ENCODE data around the gene SEC23A.
"Not testable (repeated sequence)": the region's sequence is repeated elsewhere in the genome, so short reads cannot be mapped to it uniquely, and the experiment has no call there.

The SEC23A gene

DNA sequence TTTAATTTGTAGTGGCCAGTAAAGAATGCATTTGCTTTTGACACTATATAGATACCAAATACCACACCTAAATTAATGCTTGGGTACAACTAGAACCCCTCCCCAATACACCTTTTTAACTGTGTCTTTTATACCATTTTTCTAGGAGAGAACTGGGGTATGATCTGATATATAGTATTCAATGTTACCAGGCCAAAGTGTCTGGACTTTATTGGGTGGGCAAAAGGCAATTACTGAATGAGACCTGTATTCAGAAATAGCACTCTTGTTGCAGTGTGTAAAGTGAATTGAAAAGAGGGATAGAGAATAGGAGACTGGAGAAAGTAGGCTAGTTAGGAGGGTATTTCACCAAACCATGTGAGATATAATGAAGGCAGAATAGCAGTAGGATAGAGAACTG, 74.4 kb downstream of the SEC23A start:
- no peak for DNase-seq

DNA sequence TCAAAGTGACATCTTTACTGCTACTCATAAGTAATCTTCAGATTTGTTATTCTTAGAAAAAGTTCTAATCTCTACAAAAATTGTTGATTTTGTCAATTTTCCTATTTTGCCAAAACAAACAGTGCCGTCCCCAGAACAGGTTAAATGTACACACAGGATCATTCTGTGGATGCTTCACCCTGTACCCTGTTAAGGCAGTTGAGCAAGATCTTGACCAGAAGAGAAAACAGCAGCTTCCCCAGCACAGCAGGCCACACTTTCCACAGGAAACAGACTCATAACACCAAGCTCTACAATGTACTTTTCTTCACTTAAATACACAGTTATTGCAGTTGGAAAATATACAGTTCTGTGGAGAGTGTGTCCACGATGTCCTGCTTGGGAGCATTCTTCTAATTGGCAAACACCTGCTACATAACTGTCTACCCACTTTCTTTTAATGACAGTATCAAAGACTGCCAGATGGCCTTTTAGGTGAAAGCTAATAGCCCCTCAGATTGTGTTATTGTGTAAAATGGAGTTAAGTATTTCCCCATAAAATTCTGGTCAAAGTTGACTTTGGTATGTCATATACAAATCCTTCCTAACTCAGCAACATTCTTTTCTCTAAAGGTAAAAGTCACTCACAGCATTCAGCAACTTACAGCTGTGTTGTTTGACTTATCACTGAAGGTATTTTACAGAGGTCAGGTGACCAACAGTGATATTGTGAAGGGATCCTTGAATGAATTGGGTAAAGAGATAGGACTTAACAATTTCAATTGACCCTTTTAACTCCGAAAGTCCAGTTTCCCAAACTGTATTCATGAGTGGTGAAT, 77.0 kb downstream of the SEC23A start:
- DNase-seq: no peak

DNA sequence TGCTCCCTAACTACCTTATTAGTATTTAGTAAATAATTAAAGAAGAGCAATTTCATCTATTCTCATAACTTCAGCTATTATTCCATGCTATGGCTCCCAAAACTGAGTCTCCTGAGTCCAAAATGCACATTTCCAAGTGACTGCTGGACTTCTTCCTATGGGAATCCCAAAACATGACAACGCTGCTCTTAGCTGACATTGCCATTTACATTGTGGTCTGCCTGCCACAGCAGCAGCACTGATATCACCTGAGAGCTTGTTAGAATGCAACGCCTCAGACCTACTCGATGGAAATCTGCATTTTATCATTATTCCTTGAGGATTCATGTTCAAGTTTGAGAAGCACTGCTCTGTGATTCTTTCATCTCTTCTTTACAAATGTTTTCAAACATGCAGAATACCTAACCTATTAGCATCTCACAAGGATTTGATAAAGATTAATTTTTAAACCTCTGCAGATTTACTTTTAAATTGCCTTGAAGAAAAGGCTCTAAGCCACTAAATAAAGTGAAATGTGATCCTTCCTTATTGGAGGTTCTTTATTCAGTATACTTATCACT, 77.7 kb downstream of the SEC23A start:
- DNase-seq: no peak

DNA sequence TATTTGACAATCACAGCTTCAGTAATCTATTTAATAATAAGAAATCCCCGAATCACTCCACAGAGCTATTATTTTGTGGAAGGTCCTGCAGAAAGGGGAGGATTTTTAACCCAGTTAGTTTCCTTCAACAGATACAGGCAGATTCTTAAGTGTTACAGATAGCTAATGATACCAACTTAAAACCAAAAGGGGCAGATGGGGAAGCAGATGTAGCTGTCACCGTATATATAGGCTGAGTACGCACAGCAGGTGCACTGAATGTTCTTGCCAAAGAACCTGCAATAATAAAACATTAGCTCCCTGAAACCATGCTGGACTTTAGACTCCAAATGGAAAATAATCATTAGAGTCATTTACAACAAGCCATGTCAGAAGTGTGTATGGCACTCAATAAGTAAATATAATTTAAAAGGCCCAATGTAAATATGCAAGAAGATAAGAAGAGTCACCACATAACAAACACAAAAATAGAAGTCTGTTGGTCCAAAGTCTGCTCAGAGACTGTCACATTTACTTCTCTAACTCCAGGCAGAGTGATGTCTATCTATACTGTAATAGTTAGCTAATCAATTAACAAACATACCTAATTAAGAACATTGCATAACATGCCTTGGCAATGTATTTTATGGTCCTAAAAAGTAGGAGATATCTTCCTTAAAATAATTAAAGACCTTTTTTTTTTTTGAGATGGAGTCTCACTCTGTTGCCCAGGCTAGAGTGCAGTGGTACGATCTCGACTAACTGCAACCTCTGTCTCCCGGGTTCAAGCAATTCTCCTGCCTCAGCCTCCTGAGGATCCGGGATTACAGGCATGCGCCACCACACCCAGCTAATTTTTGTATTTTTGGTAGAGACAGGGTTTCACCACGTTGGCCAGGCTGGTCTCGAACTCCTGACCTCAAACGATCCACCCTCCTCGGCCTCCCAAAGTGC, 78.8 kb downstream of the SEC23A start:
- DNase-seq: no peak

DNA sequence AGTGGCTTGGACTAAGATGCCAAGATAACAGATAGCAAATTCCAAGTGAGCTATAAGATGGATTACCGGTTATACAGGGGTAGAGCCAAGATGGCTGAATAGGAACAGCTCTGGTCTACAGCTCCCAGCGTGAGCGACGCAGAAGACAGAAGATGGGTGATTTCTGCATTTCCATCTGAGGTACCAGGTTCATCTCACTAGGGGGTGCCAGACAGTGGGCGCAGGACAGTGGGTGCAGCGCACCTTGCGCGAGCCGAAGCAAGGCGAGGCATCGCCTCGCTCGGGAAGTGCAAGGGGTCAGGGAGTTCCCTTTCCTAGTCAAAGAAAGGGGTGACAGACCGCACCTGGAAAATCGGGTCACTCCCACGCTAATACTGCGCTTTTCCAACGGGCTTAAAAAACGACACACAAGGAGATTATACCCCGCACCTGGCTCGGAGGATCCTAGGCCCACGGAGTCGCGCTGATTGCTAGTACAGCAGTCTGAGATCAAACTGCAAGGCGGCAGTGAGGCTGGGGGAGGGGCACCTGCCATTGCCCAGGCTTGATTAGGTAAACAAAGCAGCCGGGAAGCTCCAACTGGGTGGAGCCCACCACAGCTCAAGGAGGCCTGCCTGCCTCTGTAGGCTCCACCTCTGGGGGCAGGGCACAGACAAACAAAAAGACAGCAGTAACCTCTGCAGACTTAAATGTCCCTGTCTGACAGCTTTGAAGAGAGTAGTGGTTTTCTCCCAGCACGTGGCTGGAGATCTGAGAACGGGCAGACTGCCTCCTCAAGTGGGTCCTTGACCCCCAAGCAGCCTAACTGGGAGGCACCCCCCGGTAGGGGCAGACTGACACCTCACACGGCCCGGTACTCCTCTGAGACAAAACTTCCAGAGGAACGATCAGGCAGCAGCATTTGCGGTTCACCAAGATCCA, 85.7 kb downstream of the SEC23A start:
- not testable (repeated sequence) for DNase-seq

DNA sequence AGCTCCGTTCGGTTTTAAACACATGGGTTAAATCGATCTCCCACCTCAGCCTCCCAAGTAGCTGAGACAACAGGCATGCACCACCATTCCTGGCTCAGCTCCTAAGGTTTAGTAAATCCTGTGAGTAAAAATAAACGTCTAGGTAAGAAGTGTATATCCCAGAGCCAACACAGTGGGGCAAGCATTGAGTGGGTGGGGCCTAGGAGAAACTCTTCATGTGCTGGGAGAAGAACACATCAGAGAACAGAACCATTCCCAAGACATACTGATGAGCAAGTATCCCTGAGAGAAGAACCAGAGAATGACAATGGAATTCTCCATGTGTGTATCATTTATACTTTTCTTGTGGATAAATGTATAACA, 86.3 kb downstream of the SEC23A start:
- no peak for DNase-seq

DNA sequence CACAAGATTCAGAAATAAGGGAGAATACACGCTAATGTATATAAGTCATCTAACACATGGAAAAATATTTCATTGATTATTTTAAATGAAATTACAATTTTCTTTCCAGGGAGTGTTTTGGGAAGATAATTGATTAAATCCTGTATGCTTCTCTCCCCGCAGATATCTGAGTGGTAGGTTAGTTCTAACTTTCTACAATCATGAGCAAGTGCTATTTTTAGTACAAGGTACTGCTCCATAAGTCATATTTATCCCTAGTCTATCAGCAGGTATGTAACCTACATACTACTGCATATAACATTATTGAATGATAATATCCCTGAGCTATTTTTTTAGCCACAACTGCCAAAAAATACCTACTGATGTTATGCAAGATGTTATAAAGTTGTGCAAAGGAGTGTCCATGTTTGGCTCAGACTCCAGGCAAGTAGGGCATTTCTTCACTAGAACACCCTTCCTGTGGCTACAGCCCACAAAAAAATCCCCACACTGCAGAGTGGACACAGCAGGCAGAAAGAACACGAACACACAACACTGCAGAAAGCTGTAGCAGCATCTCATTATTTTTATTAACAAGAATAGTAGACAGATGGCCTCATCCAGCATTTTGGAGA, 87.0 kb downstream of the SEC23A start:
- DNase-seq: no peak

DNA sequence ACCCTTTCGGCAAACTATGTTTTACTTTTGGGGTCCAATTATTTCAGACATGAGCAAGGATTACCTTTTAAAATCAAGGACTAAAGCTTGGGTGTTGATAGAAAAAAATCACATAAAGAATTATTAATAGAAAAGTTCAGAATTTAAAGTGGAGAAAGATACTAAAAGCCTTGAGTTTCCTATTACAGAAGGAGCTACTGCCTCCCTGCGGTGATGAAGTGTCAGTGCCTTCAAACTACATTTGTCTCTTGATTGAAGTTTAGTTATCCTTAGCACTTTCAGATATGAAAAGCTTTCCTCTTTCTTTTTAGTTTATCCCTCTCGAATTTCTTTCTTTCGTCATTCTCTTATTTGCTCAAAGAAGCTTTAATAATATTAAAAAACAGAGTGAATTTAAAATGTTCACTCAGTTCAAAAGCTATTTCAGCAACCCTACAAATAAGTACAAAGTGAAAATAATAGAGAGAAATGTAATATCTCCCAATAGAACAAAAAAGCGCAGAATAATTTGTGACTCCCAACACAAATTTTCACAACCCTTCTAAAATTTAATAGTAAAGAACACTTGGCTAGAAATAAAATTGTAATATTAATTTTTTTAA, 87.6 kb downstream of the SEC23A start:
- no peak for DNase-seq

DNA sequence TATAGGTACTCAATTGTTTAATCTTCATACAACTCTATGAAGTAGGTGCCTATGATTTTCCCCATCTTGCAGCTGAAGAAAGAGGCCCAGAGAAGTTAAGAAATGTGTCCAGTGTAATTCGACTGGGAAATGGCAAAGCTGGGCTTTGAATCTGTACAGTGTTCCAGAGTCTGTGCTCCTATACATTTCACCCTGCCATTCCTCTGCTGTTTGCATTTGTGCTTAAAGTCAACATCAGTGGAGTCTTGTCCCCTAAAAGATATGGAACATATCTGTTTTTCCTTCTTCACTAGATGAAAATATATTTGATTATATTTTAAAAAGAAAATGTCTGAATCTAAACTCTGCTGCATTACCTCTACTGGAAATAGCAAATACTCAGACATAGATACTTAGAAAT, 88.6 kb downstream of the SEC23A start:
- no peak for DNase-seq

DNA sequence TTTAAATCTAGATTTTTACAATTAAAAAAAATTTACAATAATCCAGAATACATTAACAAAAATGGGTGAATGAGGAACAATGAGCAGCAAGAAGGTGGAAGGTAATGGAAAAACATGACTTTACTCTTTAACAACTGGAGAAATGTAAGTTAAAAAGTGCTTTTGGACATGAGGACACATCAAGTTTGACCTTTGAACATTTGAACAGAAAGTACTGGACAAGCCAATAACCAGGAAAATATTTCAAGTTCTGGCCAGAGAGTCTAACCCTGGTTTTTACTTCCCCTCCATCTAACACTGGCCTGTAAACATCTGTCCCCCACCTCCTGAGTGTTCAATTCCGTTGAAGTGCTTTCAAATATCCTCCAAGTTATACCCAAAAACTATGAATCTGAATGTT, 94.1 kb downstream of the SEC23A start:
- not testable (repeated sequence) for DNase-seq

DNA sequence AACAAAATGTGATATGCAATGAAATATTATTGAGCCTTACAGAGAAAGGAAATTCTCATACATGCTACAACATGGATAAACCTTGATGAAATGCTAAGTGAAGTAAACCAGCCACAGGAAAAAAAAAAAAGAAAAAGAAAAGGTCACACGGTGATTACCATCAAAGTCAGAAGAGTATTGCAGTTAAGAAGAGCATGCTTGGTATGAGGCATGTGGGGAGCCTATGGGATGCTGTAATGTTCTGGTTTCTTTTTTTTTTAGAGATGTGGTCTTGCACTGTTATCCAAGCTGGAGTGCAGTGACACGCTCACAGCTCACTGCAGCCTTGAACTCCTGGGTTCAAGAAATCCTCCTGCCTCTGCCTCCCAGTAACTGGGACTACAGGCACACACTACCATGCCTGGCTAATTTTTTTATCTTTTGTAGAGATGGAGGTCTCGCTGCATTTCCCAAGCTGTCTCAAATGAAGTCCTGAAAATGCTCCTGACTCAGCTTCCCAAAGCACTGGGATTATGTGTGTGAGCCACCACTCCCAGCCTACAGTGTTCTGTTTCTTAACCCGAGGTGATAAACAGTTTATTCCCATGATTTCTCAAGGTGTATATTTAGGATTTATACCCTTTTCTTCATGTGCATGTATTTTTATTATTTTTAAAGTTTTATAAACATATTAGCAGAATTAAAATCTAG, 96.2 kb downstream of the SEC23A start:
- no peak for DNase-seq

DNA sequence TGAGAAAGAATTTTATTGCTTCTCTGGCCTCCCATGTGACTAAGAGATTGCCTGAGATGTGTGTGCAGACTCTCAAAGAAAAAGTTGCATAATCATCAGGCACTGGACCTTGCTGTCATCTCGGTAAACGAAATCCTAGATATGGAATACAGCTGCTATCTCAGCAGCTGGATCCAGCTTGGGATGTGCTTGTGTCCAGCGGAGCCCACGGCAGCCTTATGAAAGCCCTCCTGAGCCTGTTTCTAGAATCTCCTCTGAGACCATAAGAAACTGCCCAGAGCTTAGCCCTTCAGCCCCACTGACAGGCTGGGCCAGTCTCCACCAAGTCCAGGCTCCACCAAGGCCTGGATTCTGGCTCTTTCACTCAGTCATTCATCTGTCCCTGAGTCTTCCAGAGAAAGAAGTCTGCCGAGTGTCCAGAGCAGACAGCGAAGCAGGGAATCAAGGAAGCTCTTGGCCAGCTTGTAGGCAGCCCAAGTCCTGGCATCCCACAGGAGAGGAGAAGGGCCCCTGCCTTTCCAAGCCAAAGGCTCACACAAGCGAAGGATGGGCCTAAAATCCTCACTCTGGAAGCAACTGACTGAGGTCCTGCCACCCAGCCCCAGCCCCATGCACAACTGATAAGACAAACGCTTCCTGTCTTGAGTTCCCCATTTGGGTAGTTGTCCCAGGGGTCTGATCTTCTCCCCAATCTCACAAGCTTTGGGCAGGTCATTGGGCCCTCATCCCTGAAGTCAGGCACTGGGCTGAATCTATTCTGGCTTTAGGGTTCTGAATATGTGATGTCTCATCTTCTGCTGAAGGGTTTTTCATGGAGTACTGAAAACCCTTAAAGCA, 97.8 kb downstream of the SEC23A start:
- DNase-seq: no peak

DNA sequence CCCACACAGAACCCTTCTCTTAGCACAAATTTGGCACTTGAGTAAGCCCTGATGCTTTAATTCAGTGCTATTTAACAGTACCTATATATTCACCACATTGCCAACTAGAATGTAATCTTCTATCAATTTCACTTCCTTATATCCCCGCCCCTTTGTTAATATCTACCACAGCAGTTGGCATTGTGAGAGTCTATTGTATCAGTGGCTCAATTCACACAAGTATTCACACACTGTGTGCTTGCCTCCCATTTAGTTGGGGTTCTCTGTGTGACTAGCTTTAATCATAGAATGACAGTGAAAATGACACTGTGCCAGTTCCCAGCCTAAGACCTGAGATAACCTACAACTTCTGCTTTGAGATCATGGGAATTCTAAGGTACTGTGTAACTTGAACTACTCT, 103.1 kb downstream of the SEC23A start:
- no peak for DNase-seq

DNA sequence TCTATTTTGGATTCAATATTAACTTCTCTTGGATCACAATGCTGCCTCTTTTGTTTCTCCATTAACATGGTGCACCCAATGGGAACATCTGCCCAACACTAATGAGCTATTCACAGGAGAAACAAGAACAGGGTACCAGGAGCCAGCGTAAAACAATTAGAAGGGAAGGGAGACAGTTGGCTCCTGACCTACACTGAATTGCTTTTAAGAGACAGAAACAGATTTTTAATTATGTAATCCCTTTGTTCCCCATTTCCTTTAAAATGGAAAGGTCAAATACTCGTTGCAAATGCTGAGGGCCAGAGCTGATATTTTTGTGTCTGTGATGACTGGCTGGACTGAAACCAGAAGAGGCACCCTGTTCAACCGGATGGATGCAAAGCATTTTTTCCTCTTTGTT, 108.3 kb downstream of the SEC23A start:
- DNase-seq: no peak

DNA sequence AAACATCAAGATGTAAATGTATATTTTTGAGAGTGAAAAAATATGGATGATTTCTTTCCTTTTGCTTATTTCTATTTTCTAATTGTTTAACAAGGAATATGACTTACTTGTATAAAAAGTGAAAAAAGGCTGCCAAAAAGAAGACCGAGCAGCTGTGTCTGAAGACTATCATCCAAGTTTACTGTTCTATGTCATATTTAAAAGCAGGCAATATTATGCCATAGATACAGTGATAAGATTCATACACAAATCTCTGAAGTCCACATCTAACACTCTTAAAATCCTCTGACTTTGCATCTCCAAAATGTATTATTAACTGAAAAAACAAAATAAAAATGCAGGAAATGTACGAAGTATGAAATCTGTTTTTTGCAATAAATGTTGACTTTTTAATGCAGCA, 109.1 kb downstream of the SEC23A start:
- DNase-seq: no peak

DNA sequence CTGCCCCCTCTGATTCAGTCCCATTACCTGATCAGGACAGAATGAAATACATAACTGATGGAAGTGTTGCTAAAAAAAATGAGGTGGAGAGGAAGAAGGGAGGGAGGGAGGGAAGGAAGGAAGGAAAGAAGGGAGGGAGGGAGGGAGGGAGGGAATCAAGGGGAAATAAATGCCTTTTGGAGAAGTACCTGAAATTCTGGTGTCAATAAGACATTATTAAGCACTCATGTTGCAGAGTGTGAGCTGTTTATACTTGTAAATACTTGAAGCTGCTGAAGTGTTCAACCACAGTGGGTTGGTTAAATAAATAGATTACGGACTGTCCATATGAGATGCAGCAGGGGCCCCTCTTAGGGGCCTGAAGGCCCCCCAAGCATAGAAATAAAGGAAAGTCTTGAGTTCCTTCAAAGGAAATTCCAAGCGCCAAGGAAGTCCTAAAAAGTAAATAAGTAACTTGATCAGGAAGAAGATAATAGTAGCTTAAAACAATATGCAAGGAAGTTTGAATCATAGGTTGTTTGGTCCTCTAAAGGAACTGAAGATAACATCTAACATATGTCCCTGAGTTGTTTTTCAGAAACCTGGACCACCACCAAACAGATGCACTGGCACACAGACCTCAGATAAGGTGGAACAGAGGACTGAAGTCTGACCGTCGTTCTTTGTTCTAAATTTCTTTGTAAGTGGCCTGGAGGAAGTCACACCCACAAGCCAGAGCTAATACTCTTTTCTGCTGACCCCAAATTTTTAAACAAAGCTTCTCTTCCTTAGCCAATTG, 110.8 kb downstream of the SEC23A start:
- DNase-seq: no peak

DNA sequence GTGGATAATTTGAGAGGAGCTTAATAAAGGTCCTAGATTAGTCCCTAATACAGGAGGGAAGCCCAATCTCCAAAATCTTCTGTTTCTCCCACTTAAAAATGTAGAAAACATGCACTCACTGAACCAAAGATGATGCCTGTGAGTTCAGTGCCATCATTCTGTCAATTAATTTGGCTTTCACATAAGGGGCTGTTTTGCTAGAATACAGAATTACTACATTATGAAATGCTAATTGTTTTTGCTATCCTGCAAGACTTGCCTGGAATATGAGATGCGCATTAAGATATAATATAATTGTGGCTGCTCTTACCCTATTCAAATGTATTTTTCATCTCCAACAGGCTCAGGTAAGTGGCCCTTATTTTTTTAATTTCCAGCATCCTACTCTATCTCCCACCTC, 111.7 kb downstream of the SEC23A start:
- no peak for DNase-seq

DNA sequence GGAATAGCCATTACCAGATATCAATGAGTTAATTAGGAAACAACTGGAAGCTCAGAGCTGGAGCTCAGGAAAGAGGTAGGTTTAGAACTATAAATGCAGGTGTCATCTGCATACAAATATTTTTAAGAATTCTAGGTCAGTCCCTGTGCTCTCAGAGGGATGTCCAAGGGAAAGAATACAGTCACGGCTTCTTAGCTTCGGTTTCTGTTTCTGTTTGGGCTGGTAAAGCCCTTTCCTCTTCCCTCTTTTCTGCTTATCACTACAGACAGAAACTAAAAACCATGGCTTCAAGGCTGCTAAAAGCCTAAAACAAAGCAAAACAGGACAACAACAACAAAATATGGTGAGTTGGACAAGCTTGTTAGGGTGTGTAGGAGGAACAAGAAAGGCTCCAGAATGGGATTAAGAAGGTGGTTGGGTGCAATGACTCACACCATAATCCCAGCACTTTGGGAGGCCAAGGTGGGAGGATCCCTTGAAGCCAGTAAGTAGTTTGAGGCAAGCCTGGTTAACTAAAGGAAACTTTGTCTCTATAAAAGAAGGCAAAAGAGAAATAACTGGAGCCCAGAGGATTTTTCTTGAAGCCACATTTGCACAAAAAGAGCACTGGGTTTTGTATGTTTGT, 113.0 kb downstream of the SEC23A start:
- no peak for DNase-seq

DNA sequence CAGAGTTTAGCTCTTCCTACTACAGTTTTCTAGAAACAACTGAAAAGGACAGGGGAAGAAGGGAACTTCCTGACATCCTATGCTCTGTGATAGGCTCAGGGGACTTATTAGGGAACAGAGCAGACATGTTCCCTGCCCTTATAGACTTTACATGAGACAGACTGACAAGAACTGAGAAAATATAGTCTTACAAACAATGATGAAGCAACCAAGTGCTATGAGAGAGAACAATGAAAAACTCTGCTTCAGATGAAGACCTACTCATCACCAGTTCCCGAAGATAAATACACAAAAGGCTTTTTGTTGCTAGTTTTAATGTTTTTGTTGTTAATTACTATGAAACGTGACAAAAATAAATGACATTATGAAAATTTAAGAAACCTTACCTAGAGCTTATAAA, 115.3 kb downstream of the SEC23A start:
- DNase-seq: no peak
